GM12892 (cell line): ENCODE results near the gene LCE1B.

ENCODE experiments used
- POLR2A ChIP-seq: IDR thresholded peaks from 2 replicates; pipeline ENCODE4 v1.6.1; 2011; ENCODE audit warnings: low read depth, low read length, control low read depth
- POLR2AphosphoS5 ChIP-seq: IDR thresholded peaks from 2 replicates; pipeline ENCODE4 v1.6.1; 2011; ENCODE audit warnings: low read depth, low read length, control low read depth
- TAF1 ChIP-seq: IDR thresholded peaks from 2 replicates; pipeline ENCODE4 v1.6.1; 2011; ENCODE audit warnings: low read depth, mild to moderate bottlenecking, control low read depth, low read length, borderline replicate concordance

- TF ChIP-seq POLR2A (no peak), POLR2AphosphoS5 (no peak), TAF1 (no peak)
Measured at GRCh38 chr1:152824964-152825363, 13.2 kb downstream of the LCE1B start.
